Ovary (tissue), 3 donors: ENCODE measurements around the gene ENO1.

ENCODE experiments used
- CTCF ChIP-seq, 3 donors: fragments of 450-650 bp in 2 of 3; fragments of 200-600 bp in 1 of 3; IDR thresholded peaks; one replicate each; pipeline versions ENCODE4 v1.5.1 to v1.8.0; 2016 to 2022; ENCODE audit warnings: antibody characterized with exemption in 3 of 3, mild to moderate bottlenecking in 1 of 3
- EP300 ChIP-seq: sonication (generic); formaldehyde crosslinking; IDR thresholded peaks from one replicate; pipeline ENCODE4 v1.6.1; 2017; ENCODE audit warnings: antibody characterized with exemption
- POLR2A ChIP-seq: fragments of 450-650 bp; IDR thresholded peaks from one replicate; pipeline ENCODE4 v1.6.1; 2017; ENCODE audit warnings: antibody characterized with exemption, mild to moderate bottlenecking, moderate library complexity
- donor health status: DM: no; HTN: no; CAD: no.

DNA sequence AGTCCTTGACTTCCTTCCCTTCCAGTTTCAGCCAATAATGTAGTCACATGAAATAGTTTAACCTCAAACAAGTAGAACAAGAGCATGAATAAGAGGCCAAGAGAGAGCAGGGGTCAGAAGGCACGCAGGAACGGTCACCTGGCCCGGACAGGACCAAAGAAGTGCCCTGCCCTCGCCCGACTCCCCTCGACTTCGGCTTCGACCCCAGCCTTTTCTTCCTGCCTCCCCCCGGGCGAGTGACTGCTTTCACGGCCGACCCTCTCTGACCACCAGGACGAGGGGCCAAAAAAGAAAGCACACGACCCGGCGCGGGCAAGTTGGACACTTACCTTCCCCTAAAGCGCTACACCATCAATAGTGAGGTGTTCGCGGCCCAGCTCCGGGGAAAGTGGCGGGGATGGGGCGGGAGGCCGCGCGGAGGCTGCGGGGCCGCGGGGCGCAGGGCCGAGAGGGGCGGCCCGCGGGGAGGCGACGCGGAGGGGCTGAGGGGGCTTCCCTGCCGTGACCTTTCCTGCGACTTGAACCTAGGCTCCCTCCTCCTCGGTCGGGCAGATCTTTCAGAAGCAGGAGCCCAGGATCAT, 61.6 kb downstream of the ENO1 start:
- TF ChIP-seq CTCF (IDR thresholded peaks at IDR 0.05) (no peak), POLR2A (no peak), EP300 (no peak)
